ENCODE results near the gene SELENOK. TPM values are rescaled to one million over a fixed set of nuclear protein-coding genes. Genes with fewer than 3 reads are reported as not detected.

Gene SELENOK
- total and polyA plus RNA-seq, 2 of the 13 experiments (the other 11 are each of a cell fraction or from before 2014, with no cell fraction given), result 67.0 to 81.0 TPM

GRCh38 chr3:53846134-53846850 is 45.4 kb downstream of the SELENOK start, which contains the start of the genes CHDH and IL17RB (continued):
- TF ChIP-seq ZFAT (CRISPR knock-in tag; conservative IDR thresholded peaks at IDR 0.05) (no peak), CC2D1A (CRISPR knock-in tag; IDR thresholded peaks at IDR 0.05) (0 out of 2 replicates have a peak, but pooled peaks have one; percentile 27), ETV6 (CRISPR knock-in tag; conservative IDR thresholded peaks at IDR 0.05) (no peak; the same call in 1 of the 2 replicates), ZNF296 (CRISPR knock-in tag; conservative IDR thresholded peaks at IDR 0.05) (0 out of 2 replicates have a peak, but pooled peaks have one; percentile 35), ZNF691 (CRISPR knock-in tag; IDR thresholded peaks at IDR 0.05; ENCODE audit: borderline replicate concordance, low read depth) (peak; percentile 64; the same call in 1 of the 2 replicates), ZBTB42 (CRISPR knock-in tag; IDR thresholded peaks at IDR 0.05) (no peak; the same call in 1 of the 2 replicates), ZNF335 (CRISPR knock-in tag; IDR thresholded peaks at IDR 0.05) (peak; percentile 38; the same call in 1 of the 2 replicates), ELF1 (CRISPR knock-in tag; IDR thresholded peaks at IDR 0.05) (no peak), ZNF841 (CRISPR knock-in tag; IDR thresholded peaks at IDR 0.05; ENCODE audit: borderline replicate concordance) (peak; percentile 92), ZBTB49 (CRISPR knock-in tag; IDR thresholded peaks at IDR 0.05; ENCODE audit: borderline replicate concordance) (no peak), EED (CRISPR knock-in tag; IDR thresholded peaks at IDR 0.05) (peak; percentile 76; the same call in 1 of the 2 replicates), DNMT1 (CRISPR knock-in tag; IDR thresholded peaks at IDR 0.05) (no peak), ZNF703 (CRISPR knock-in tag; IDR thresholded peaks at IDR 0.05; ENCODE audit: borderline replicate concordance) (no peak; the same call in 1 of the 2 replicates), REXO4 (CRISPR knock-in tag; IDR thresholded peaks at IDR 0.05; ENCODE audit: borderline replicate concordance) (0 out of 2 replicates have a peak, but pooled peaks have one; percentile 75), CCAR2 (optimal IDR thresholded peaks at IDR 0.05; ENCODE audit: low read depth, low read length) (no peak), HMGA1 (CRISPR knock-in tag; conservative IDR thresholded peaks at IDR 0.05) (no peak), RARG (CRISPR knock-in tag; IDR thresholded peaks at IDR 0.05; ENCODE audit: low read depth) (no peak), ZNF17 (CRISPR knock-in tag; IDR thresholded peaks at IDR 0.05) (no peak), ZBTB7A (CRISPR knock-in tag; IDR thresholded peaks at IDR 0.05) (no peak), SP2 (CRISPR knock-in tag; IDR thresholded peaks at IDR 0.05) (0 out of 2 replicates have a peak, but pooled peaks have one; percentile 26), EEA1 (CRISPR knock-in tag; IDR thresholded peaks at IDR 0.05; ENCODE audit: borderline replicate concordance) (peak; percentile 70; the same call in 1 of the 2 replicates), SIN3B (IDR thresholded peaks at IDR 0.05; ENCODE audit: low read length) (no peak), ZNF878 (CRISPR knock-in tag; IDR thresholded peaks at IDR 0.05) (0 out of 2 replicates have a peak, but pooled peaks have one; percentile 87), ZNF792 (CRISPR knock-in tag; IDR thresholded peaks at IDR 0.05) (peak; percentile 91), KAT8 (CRISPR knock-in tag; IDR thresholded peaks at IDR 0.05) (peak; percentile 60; the same call in 1 of the 2 replicates), ZNF607 (CRISPR knock-in tag; IDR thresholded peaks at IDR 0.05; ENCODE audit: borderline replicate concordance) (peak; percentile 63; the same call in 1 of the 2 replicates)
- TF ChIP-seq, protein P1, sequence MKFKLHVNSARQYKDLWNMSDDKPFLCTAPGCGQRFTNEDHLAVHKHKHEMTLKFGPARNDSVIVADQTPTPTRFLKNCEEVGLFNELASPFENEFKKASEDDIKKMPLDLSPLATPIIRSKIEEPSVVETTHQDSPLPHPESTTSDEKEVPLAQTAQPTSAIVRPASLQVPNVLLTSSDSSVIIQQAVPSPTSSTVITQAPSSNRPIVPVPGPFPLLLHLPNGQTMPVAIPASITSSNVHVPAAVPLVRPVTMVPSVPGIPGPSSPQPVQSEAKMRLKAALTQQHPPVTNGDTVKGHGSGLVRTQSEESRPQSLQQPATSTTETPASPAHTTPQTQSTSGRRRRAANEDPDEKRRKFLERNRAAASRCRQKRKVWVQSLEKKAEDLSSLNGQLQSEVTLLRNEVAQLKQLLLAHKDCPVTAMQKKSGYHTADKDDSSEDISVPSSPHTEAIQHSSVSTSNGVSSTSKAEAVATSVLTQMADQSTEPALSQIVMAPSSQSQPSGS (CRISPR knock-in tag; IDR thresholded peaks at IDR 0.05), result peak; percentile 58; the same call in 1 of the 2 replicates
